Prostate gland (tissue), 2 donors: ENCODE results near the gene TPH1. TPM values are rescaled to one million over a fixed set of nuclear protein-coding genes. Genes with fewer than 3 reads are reported as not detected.
A peak's percentile ranks its signal among the peaks of the same experiment; 100 is the strongest.

Source experiments
- DNase-seq: peaks from one replicate; pipeline ENCODE4 v3.0.0-alpha.2; 2019; ENCODE audit warnings: low spot score
- H3K27ac ChIP-seq, 2 donors: fragments of 200-600 bp; sonication (generic); 2 replicates each; pipeline ENCODE4 v1.5.1; 2017 to 2019
- H3K27me3 ChIP-seq: fragments of 200-600 bp; sonication (generic); replicated peaks from 2 replicates; pipeline ENCODE4 v1.5.1; 2019; ENCODE audit not compliant: insufficient read depth
- H3K36me3 ChIP-seq, 2 donors: fragments of 200-600 bp; sonication (generic); 1 replicate in 1 of 2; 2 replicates in 1 of 2; pipeline versions ENCODE4 v1.5.1 to v1.8.1; 2017 to 2019
- H3K4me1 ChIP-seq: fragments of 200-600 bp; sonication (generic); replicated peaks from 2 replicates; pipeline ENCODE4 v1.5.1; 2019
- H3K4me3 ChIP-seq, 2 donors: fragments of 200-600 bp; sonication (generic); 2 replicates each; pipeline ENCODE4 v1.5.1; 2017 to 2019
- H3K9me3 ChIP-seq: fragments of 200-600 bp; sonication (generic); 2 replicates; pipeline ENCODE4 v1.5.1; 2017
- POLR2A ChIP-seq: fragments of 450-650 bp; IDR thresholded peaks from one replicate; pipeline ENCODE4 v1.6.1; 2016; ENCODE audit warnings: antibody characterized with exemption, mild to moderate bottlenecking
- POLR2AphosphoS5 ChIP-seq: sonication (generic); formaldehyde crosslinking; IDR thresholded peaks from one replicate; pipeline ENCODE4 v1.6.1; 2017; ENCODE audit warnings: antibody characterized with exemption
- WGBS: methylation state at CpG from one replicate; pipeline ENCODE4 v1.1.5; 2018; 5-methylcytosine and 5-hydroxymethylcytosine counted together
- intact Hi-C: fragments of 100-400 bp; cut with DNase I; formaldehyde crosslinking; loops from one replicate; pipeline ENCODE4 v1.14.2; 2022
- total RNA-seq, 2 donors: library from RNA; depleted of rRNA; stranded (reverse); fragments of >200 nt; gene quantifications; one replicate each; pipeline ENCODE4 v1.1.0, GENCODE V29; 2016
- TF ChIP-seq, protein P1 (sequence below), 4 experiments: fragments of 200-600 bp in 2 of 4; fragments of 450-650 bp in 2 of 4; sonication (generic) in 2 of 4; IDR thresholded peaks; 1 replicate in 3 of 4; 2 replicates in 1 of 4; pipeline ENCODE4 v1.5.1; 2016 to 2019; ENCODE audit warnings: antibody characterized with exemption in 4 of 4, mild to moderate bottlenecking in 2 of 4, moderate library complexity in 2 of 4

The TPH1 gene
- total RNA-seq, 2 donors from 2014 or later = 0.97 to 3.6 TPM

GRCh38 chr11:18063862-18064434 is 17.9 kb upstream of the TPH1 start:
- DNase-seq = no peak
- Histone ChIP-seq H3K4me3 (no peak overlapping the region), H3K27me3 (no peaks in the 10 kb centered on the region), H3K4me1 (peaks cover 2% of the 10 kb centered on the region), H3K27ac (no peak overlapping the region), H3K9me3 (no peaks in the 10 kb centered on the region), H3K36me3 (no peaks in the 10 kb centered on the region)
- intact Hi-C loops = no loop called here
- WGBS = 38% methylated on average over 4 of the region's 4 CpGs
- TF ChIP-seq POLR2A (no peak), POLR2AphosphoS5 (no peak)
- TF ChIP-seq, protein P1, sequence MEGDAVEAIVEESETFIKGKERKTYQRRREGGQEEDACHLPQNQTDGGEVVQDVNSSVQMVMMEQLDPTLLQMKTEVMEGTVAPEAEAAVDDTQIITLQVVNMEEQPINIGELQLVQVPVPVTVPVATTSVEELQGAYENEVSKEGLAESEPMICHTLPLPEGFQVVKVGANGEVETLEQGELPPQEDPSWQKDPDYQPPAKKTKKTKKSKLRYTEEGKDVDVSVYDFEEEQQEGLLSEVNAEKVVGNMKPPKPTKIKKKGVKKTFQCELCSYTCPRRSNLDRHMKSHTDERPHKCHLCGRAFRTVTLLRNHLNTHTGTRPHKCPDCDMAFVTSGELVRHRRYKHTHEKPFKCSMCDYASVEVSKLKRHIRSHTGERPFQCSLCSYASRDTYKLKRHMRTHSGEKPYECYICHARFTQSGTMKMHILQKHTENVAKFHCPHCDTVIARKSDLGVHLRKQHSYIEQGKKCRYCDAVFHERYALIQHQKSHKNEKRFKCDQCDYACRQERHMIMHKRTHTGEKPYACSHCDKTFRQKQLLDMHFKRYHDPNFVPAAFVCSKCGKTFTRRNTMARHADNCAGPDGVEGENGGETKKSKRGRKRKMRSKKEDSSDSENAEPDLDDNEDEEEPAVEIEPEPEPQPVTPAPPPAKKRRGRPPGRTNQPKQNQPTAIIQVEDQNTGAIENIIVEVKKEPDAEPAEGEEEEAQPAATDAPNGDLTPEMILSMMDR (IDR thresholded peaks at IDR 0.05) = no peak

DNA sequence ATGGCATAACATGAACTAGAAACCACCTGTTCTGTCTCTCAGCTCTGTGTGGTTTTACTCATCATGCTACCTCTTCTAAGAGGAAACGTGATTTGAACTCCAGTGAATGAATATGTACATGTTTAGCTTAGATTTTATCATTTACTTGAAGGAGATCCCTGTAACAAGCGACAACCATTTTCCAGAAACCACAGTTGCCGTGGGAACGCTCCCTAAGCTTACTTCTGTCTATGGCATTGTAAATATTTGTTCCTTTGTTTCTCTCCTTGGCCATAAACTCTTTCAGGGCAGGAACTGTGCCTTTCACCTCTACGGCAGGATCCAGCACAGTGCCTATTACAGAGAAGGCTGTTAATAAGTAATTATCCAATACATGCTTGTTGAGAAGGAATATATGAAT is 17.1 kb upstream of the TPH1 start:
- TF ChIP-seq, protein P1 (IDR thresholded peaks at IDR 0.05) = no peak
- TF ChIP-seq POLR2A = no peak
- peak; percentile 56 for TF ChIP-seq POLR2AphosphoS5
- 26% methylated on average over 5 of the region's 5 CpGs for WGBS
- Histone ChIP-seq H3K27ac (no peak overlapping the region), H3K36me3 (no peaks in the 10 kb centered on the region), H3K4me3 (no peak overlapping the region), H3K9me3 (no peaks in the 10 kb centered on the region), H3K4me1 (peaks cover 2% of the 10 kb centered on the region), H3K27me3 (no peaks in the 10 kb centered on the region)
- DNase-seq = peak; percentile 63
- intact Hi-C loops = no loop called here

- peaks cover 2% of the 10 kb centered on the region for H3K4me1 ChIP-seq
- no peak for DNase-seq
- H3K27ac ChIP-seq = no peak overlapping the region
- TF ChIP-seq, protein P1 (IDR thresholded peaks at IDR 0.05) = no peak
- no peak for TF ChIP-seq POLR2AphosphoS5
- no peak for TF ChIP-seq POLR2A
- H3K4me3 ChIP-seq = no peak overlapping the region
- 97% methylated on average over 2 of the region's 2 CpGs for whole genome bisulfite sequencing
- no peaks in the 10 kb centered on the region for H3K36me3 ChIP-seq
- H3K9me3 ChIP-seq = no peaks in the 10 kb centered on the region
- no peaks in the 10 kb centered on the region for H3K27me3 ChIP-seq
- intact Hi-C loops = no loop called here
Observed at GRCh38 chr11:18061351-18061750, 15.3 kb upstream of the TPH1 start.

DNA sequence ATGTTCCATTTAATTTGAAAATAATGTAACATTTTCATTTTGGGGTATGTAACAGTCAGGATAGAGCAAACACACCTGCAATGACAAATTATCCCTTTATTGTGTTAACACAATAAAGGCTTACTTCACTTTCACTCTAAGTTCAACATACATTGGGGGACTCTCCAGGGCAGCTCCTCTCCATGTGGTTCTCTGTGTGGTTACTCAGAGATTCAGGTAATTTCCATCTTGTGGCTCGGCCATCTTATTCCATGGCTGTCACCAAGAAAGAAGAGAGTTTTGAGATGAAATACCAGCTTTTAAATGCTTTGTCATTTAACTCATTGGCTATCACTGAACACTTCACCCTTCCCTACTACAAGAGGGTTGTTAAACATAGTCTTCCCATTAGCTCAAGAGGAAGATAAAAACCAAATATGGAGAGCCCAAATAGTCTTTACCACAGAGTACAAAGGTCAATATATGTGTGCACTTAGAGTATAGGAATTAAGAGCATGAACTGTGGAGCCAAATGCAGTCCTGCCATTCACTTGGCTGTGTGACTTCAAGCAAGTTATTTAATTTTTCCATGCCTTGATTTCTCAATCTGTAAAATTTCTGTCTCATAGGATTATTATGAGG is 10.6 kb upstream of the TPH1 start:
- H3K4me3 ChIP-seq = no peak overlapping the region
- H3K9me3 ChIP-seq = no peaks in the 10 kb centered on the region
- no peak overlapping the region for H3K27ac ChIP-seq
- H3K4me1 ChIP-seq = no peaks in the 10 kb centered on the region
- TF ChIP-seq POLR2A (no peak), POLR2AphosphoS5 (no peak)
- TF ChIP-seq, protein P1 (IDR thresholded peaks at IDR 0.05) = no peak
- H3K36me3 ChIP-seq = no peaks in the 10 kb centered on the region
- intact Hi-C loops = no loop called here
- DNase-seq = no peak
- WGBS = 86% methylated on average over 1 of the region's 1 CpG
- no peaks in the 10 kb centered on the region for H3K27me3 ChIP-seq

GRCh38 chr11:18054511-18055103 is 8.5 kb upstream of the TPH1 start:
- WGBS = 85% methylated on average over 10 of the region's 10 CpGs

More at GRCh38 chr11:18054511-18055103, 8.5 kb upstream of the TPH1 start:
- intact Hi-C loops = no loop called here
- H3K36me3 ChIP-seq = no peaks in the 10 kb centered on the region
- no peaks in the 10 kb centered on the region for H3K27me3 ChIP-seq
- TF ChIP-seq, protein P1 (IDR thresholded peaks at IDR 0.05) = no peak
- TF ChIP-seq POLR2A (no peak), POLR2AphosphoS5 (no peak)
- no peak for DNase-seq
- no peak overlapping the region for H3K27ac ChIP-seq
- H3K9me3 ChIP-seq = no peaks in the 10 kb centered on the region
- H3K4me1 ChIP-seq = no peaks in the 10 kb centered on the region
- H3K4me3 ChIP-seq = no peak overlapping the region
